NCI-H2171 (cell line): ENCODE data around the gene IL1RAP.

ENCODE experiments used
- DNase-seq: peaks from one replicate; lab custom pipeline; 2025; lab: John Stamatoyannopoulos, UW

IL1RAP gene

GRCh38 chr3:190579514-190580137 lies 65.7 kb downstream of the IL1RAP start:
- DNase-seq: no peak

GRCh38 chr3:190580417-190580816 lies 66.5 kb downstream of the IL1RAP start:
- DNase-seq: no peak

- DNase-seq: no peak
Observed at GRCh38 chr3:190581041-190581541, 67.2 kb downstream of the IL1RAP start.

GRCh38 chr3:190582667-190583066 lies 68.8 kb downstream of the IL1RAP start:
- DNase-seq: no peak

- no peak for DNase-seq
Observed at GRCh38 chr3:190585805-190586630, 72.1 kb downstream of the IL1RAP start.

- DNase-seq: no peak
Observed at GRCh38 chr3:190586631-190587011, 72.7 kb downstream of the IL1RAP start.

- DNase-seq: no peak
Observed at GRCh38 chr3:190588570-190588969, 74.7 kb downstream of the IL1RAP start.

GRCh38 chr3:190589326-190589725 lies 75.4 kb downstream of the IL1RAP start:
- no peak for DNase-seq

- DNase-seq: no peak
Observed at GRCh38 chr3:190591080-190591479, 77.2 kb downstream of the IL1RAP start.

GRCh38 chr3:190593075-190593474 lies 79.2 kb downstream of the IL1RAP start:
- DNase-seq: no peak

GRCh38 chr3:190594171-190594570 lies 80.3 kb downstream of the IL1RAP start:
- DNase-seq: no peak

GRCh38 chr3:190595179-190595795 lies 81.4 kb downstream of the IL1RAP start:
- DNase-seq: no peak

GRCh38 chr3:190595807-190596206 lies 81.9 kb downstream of the IL1RAP start:
- no peak for DNase-seq

- DNase-seq: no peak
Observed at GRCh38 chr3:190596349-190597285, 82.7 kb downstream of the IL1RAP start.

- DNase-seq: no peak
Observed at GRCh38 chr3:190597291-190597690, 83.4 kb downstream of the IL1RAP start.

- no peak for DNase-seq
Observed at GRCh38 chr3:190601622-190602021, 87.7 kb downstream of the IL1RAP start.

- DNase-seq: no peak
Observed at GRCh38 chr3:190605385-190605784, 91.5 kb downstream of the IL1RAP start.

GRCh38 chr3:190606596-190606995 lies 92.7 kb downstream of the IL1RAP start:
- no peak for DNase-seq

- DNase-seq: no peak
Observed at GRCh38 chr3:190607021-190607420, 93.1 kb downstream of the IL1RAP start.

- no peak for DNase-seq
Observed at GRCh38 chr3:190608850-190609589, 95.1 kb downstream of the IL1RAP start.
